IPS-15b (cell line): ENCODE results near the gene KIF26B.

Experiments
- H3K27me3 ChIP-seq: one replicate; pipeline ENCODE4 v1.6.1; 2013; ENCODE audit warnings: low read length; ENCODE audit not compliant: control insufficient read depth, insufficient read depth
- H3K36me3 ChIP-seq: one replicate; pipeline ENCODE4 v1.6.1; 2013; ENCODE audit warnings: low read length; ENCODE audit not compliant: control insufficient read depth, insufficient read depth
- H3K4me1 ChIP-seq: one replicate; pipeline ENCODE4 v1.6.1; 2013; ENCODE audit warnings: mild to moderate bottlenecking, low read length; ENCODE audit not compliant: control insufficient read depth, insufficient read depth
- H3K4me3 ChIP-seq: one replicate; pipeline ENCODE4 v1.5.1; 2013; ENCODE audit warnings: low read depth, low read length
- H3K9ac ChIP-seq: one replicate; pipeline ENCODE4 v1.6.1; 2013; ENCODE audit warnings: low read depth, mild to moderate bottlenecking, low read length
- H3K9me3 ChIP-seq: one replicate; pipeline ENCODE4 v1.6.1; 2013; ENCODE audit warnings: mild to moderate bottlenecking, low read length; ENCODE audit not compliant: control insufficient read depth, insufficient read depth

The KIF26B gene

DNA sequence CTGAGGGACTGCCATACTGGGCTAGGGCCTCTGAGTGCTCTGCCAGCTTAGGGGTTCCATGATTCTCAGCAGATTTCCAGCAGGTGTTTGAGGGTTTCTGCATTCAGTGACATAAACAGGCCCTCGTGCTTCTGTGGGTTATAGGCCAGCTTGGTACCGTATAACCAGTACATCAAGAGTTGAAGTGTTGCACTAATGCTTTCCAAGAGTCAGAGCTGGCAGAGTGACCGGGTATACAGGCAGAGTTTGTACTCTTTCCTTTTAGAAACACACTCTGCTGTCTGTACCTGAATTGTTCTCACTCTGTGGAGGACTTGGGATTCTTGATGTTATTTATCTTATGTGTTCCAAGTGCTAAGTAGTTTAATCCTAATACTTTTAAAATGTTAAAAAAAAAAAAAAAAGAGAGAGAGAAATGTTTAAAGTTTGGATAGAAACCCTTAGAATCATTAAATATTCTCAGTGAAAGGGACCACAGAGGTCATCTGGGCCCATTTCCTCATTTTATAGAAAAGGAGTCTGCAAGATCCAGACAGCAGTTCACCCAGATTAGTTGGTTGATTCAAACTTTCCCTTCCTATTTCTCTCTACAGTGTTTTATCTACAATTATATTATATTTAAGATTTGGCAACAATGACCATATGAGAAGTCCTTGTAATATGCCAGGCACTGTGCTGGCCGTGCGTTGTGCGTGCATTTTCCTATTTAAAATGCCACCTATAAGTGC, 325.8 kb downstream of the KIF26B start:
- no peaks in the 10 kb centered on the region for H3K9me3 ChIP-seq
- H3K4me1 ChIP-seq: peaks cover 10% of the 10 kb centered on the region
- no peak overlapping the region for H3K4me3 ChIP-seq
- H3K36me3 ChIP-seq: no peaks in the 10 kb centered on the region
- no peak overlapping the region for H3K9ac ChIP-seq
- H3K27me3 ChIP-seq: no peaks in the 10 kb centered on the region

- H3K9ac ChIP-seq: no peak overlapping the region
- H3K36me3 ChIP-seq: no peaks in the 10 kb centered on the region
- H3K4me1 ChIP-seq: peaks cover 10% of the 10 kb centered on the region
- H3K9me3 ChIP-seq: no peaks in the 10 kb centered on the region
- no peak overlapping the region for H3K4me3 ChIP-seq
- no peaks in the 10 kb centered on the region for H3K27me3 ChIP-seq
Measured at GRCh38 chr1:245481261-245481660, 326.5 kb downstream of the KIF26B start.

DNA sequence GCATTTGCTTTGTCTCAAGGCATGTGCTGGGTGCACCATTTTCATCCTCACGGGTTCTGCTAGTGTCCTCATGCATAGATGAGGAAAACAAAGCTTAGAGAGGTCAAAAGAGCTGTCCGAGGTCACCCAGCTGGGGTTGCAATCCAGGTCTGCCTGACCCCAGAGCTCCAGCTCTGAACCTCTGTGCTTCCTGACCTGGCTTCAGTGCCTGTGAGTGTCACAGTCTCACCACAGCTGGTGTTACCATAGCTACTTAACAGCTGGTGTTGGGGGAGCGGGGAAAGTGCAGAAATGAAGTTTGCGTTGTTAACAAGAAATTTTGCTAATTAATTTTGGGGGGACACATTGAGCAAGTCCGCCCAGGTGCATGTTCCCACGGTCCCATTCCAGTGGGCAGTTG, 328.5 kb downstream of the KIF26B start:
- Histone ChIP-seq H3K27me3 (no peaks in the 10 kb centered on the region), H3K4me3 (no peak overlapping the region), H3K4me1 (peaks cover 10% of the 10 kb centered on the region), H3K9ac (no peak overlapping the region), H3K9me3 (no peaks in the 10 kb centered on the region), H3K36me3 (no peaks in the 10 kb centered on the region)

GRCh38 chr1:245484176-245484575, 329.4 kb downstream of the KIF26B start:
- Histone ChIP-seq H3K9ac (no peak overlapping the region), H3K9me3 (no peaks in the 10 kb centered on the region), H3K4me3 (no peak overlapping the region), H3K27me3 (no peaks in the 10 kb centered on the region), H3K36me3 (no peaks in the 10 kb centered on the region), H3K4me1 (peaks cover 14% of the 10 kb centered on the region)

DNA sequence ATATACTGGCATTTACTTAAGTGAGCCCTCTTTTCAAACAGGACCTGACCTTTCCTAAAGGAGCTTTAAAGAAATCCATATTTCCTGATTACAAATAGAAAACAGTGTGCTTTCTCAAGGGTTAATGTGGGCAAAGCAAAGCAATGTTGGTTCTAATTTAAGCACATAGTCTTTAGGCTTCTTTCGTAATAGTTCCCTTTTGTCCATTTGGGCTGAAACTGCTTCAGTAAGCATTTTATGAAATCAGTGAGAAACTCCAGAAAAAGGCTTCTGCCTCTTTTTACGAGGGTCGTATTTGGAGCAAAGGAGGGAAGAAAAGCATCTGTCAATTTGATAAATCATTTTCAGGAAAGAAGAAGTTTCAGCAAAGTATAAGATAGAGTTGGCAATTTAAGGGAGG, 331.2 kb downstream of the KIF26B start:
- H3K36me3 ChIP-seq: no peaks in the 10 kb centered on the region
- no peaks in the 10 kb centered on the region for H3K9me3 ChIP-seq
- no peak overlapping the region for H3K9ac ChIP-seq
- H3K4me1 ChIP-seq: peaks cover 18% of the 10 kb centered on the region
- no peaks in the 10 kb centered on the region for H3K27me3 ChIP-seq
- no peak overlapping the region for H3K4me3 ChIP-seq

GRCh38 chr1:245486775-245487470, 332.1 kb downstream of the KIF26B start:
- Histone ChIP-seq H3K4me1 (peaks cover 18% of the 10 kb centered on the region), H3K27me3 (no peaks in the 10 kb centered on the region), H3K9me3 (no peaks in the 10 kb centered on the region), H3K9ac (no peak overlapping the region), H3K36me3 (no peaks in the 10 kb centered on the region), H3K4me3 (no peak overlapping the region)

DNA sequence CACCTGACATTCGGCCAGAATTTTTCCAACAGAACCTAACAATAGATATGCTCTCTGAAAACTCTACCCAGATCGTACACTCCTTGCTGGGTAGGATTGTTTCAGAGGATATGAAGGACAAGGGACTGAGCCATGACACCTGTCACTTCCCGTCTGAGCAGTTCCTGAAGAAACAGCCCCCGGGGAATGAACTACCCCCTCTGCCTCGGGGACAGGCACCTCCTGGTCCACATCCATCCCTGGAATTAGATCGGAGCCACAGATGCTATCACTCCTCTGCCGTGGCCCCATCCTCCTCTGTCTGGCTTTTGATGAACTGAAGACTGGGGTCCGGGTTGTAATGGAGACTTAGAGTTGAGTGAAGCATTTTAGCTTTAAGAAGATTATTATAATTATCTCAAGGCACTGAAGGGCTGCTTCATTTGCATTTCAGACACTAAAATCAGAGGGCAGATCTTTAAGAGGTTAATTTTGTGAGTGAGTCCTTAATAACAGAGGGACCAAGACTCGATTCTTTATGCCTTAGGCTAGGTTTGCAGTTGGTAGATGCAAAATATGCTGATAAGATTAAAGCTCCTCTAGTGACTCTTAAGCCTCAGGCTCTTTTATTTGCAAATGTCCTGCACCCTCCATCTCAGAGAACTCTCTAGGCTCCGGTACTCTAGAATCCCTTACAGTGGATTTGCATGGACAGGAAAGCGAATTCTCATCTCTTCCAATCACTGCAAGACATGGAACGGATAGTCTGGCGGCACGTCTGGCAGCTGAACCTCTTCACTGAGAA, 333.8 kb downstream of the KIF26B start:
- Histone ChIP-seq H3K9ac (no peak overlapping the region), H3K4me3 (no peak overlapping the region), H3K9me3 (no peaks in the 10 kb centered on the region), H3K27me3 (no peaks in the 10 kb centered on the region), H3K36me3 (no peaks in the 10 kb centered on the region), H3K4me1 (peaks cover 13% of the 10 kb centered on the region)

- H3K4me1 ChIP-seq: peaks cover 8% of the 10 kb centered on the region
- no peaks in the 10 kb centered on the region for H3K36me3 ChIP-seq
- no peaks in the 10 kb centered on the region for H3K27me3 ChIP-seq
- H3K9ac ChIP-seq: no peak overlapping the region
- no peak overlapping the region for H3K4me3 ChIP-seq
- no peaks in the 10 kb centered on the region for H3K9me3 ChIP-seq
Measured at GRCh38 chr1:245489838-245490237, 335.1 kb downstream of the KIF26B start.

DNA sequence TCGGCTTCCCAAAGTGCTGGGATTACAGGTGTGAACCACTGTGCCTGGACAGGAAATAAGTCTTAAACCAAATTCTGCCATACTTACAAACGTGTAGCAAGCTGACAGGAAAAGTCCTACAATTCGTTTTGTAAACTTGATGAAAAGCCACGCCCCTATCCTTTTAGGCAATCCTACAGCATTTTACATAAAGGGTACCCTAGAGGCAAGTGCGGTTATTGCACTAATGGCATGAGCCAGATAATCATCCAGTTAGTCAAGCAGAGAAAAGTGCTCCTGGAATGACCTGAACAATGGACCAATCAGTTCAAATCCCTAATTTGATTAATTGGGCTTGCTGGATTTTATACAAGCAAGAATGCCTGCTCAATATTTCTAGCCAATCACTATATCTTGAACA, 338.2 kb downstream of the KIF26B start:
- Histone ChIP-seq H3K4me3 (no peak overlapping the region), H3K4me1 (peaks cover 8% of the 10 kb centered on the region), H3K9me3 (no peaks in the 10 kb centered on the region), H3K27me3 (no peaks in the 10 kb centered on the region), H3K9ac (no peak overlapping the region), H3K36me3 (no peaks in the 10 kb centered on the region)

DNA sequence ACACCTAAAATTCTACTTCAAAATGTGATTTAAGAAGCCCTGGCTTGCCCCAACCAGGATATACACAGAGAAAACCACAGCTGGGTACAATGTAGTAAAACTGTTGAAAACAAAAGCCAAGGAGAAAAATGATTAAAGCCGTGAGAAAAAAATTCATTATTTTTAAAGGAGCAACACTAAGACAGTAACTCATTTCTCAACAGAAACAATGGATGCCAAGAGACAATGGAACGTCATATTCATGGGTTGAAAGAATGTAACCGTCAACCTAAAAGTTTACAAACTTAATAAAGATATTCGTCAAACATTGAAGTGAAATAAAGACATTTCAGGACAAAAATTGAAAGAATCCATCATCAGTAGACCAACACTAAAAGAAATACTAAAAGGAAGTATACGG, 340.9 kb downstream of the KIF26B start:
- Histone ChIP-seq H3K9ac (no peak overlapping the region), H3K36me3 (no peaks in the 10 kb centered on the region), H3K27me3 (no peaks in the 10 kb centered on the region), H3K4me3 (no peak overlapping the region), H3K4me1 (no peaks in the 10 kb centered on the region), H3K9me3 (no peaks in the 10 kb centered on the region)

DNA sequence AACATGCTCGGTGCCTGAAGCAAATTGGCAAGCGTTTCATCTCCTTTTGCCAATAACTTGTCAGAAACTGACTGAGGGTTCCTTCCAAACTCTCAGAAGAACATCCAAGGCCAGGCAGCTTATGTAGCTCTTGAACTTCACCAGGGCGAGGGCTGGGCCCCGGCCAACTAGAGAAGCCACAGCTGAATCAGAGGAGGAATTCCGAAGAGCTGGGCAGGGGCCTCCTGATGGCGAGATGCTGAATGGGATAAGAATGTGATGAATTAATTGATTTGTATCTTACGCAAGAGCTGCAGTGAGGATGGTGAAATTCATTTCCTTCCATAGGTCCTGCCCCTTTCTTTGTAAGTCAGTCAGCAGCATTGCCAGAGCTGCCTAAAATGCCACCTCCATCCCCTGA, 345.8 kb downstream of the KIF26B start:
- Histone ChIP-seq H3K27me3 (no peaks in the 10 kb centered on the region), H3K9me3 (no peaks in the 10 kb centered on the region), H3K9ac (no peak overlapping the region), H3K36me3 (no peaks in the 10 kb centered on the region), H3K4me1 (no peaks in the 10 kb centered on the region), H3K4me3 (no peak overlapping the region)

- no peaks in the 10 kb centered on the region for H3K27me3 ChIP-seq
- no peak overlapping the region for H3K4me3 ChIP-seq
- H3K9me3 ChIP-seq: no peaks in the 10 kb centered on the region
- no peak overlapping the region for H3K9ac ChIP-seq
- no peaks in the 10 kb centered on the region for H3K36me3 ChIP-seq
- H3K4me1 ChIP-seq: no peaks in the 10 kb centered on the region
Measured at GRCh38 chr1:245501633-245502032, 346.8 kb downstream of the KIF26B start.
